Embryonic facial prominence (tissue), 1 donor: ENCODE data around the gene CCDC30.
"Not testable (repeated sequence)": the region's sequence is repeated elsewhere in the genome, so short reads cannot be mapped to it uniquely, and the experiment has no call there.

ENCODE experiments used
- DNase-seq: peaks from one replicate; pipeline ENCODE4 v3.0.0-alpha.2; 2016; ENCODE audit errors: extremely low spot score

The CCDC30 gene

DNA sequence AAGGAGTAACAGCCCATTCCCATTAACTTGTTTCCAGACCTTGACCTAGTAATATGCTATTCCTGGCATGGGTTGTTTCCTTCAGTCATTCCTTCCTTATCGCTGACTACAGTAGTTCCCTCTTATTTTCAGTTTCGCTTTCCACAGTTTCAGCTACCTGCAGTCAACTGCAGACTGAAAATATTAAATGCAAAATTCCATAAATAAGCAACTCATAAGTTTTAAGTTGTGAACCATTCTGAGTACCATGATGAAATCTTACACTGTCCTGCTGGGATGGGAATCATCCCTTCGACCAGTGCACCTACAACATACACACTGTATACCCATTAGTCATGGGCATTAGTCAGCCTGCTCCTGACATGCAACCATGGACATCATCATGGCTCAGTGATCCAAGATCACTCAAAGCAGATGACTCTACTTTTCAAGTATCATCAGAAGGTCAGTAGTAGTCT, 66.7 kb downstream of the CCDC30 start:
- no peak for DNase-seq

DNA sequence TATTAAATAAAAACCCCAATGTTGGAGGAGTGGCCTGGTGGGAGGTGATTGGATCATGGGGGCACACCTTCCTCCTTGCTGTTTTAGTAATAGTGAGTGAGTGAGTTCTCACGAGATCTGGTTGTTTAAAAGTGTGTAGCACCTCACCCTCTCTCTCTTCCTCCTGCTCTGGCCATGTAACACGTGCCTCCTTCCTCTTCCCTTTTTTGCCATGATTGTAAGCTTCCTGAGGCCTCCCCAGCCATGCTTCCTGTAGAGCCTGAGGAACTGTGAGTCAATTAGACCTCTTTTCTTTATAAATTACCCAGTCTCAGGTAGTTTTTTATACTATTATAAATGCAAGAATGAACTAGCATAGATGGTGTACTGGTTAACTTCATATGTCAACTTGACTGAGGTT, 68.0 kb downstream of the CCDC30 start:
- no peak for DNase-seq

DNA sequence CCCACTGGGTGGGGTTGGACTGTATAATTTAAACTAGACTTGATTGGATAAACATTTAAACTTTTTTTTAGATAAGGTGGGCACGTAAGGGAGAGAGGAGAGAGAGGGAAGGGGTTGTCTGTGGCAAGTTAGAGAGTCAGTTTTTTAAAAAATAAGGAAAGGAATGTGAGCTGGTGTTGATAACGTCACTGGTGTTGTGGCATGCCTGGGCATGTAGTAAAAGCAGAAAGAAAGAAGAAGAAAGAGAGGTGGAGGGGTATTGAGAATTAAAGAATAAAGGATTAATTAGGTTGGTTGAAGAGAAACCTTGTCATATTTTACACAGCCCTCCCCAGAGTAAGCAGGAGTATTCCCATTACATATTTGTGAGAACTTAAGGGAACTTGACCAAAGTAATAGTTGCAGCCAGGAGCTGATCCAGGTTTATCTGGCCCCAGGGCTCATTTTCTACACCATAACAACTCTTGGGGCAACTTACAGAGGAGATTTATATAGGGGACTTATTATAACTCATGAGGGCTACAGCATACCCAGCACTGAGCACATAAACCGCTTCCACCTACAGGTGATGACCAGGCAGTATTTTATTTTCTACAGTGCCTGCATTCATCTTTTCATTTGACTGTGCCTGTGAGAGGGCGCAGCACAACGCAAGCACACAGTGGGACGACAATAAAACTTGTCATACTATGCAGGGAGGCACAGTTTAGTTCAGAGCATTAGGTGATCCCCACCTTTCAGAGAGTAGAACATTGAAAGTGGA, 70.2 kb downstream of the CCDC30 start:
- DNase-seq, result no peak

DNA sequence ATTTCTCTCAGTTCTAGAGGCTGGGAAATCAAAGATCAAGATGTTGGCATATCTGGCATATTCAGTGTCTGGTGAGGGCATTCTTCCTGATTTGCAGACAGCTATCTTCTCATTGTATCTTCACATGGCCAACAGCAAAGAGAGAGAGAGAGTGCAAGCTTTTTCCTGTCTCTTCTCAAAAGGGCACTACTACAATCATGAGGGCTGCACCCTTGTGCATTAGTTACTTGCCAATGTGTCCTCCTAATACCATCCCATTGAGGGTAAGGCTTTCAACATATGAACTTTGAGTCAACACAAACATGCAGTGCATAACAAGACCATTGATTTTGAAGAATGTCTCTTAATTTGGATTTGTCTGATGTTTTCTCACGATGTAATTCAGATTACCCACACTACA, 78.0 kb downstream of the CCDC30 start:
- no peak for DNase-seq

DNA sequence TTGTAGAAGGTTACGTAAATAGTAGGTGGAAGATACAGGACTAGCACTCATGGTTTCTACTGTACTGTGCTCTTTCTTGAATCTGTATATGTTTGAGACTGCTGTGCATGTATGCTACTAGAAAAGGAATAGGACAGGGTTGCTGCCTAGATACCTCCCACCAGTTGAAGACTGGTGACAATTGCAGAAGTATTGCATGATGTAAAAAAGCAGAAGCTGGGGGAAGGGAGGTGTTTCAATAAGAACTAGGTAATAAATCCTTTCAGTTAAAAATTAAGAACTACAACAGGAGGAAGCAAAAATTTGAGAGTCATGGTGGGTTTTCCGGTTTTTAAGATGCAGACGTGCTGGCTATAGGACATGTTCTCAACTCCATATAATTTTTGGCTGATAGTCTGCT, 88.1 kb downstream of the CCDC30 start:
- DNase-seq, result no peak

DNA sequence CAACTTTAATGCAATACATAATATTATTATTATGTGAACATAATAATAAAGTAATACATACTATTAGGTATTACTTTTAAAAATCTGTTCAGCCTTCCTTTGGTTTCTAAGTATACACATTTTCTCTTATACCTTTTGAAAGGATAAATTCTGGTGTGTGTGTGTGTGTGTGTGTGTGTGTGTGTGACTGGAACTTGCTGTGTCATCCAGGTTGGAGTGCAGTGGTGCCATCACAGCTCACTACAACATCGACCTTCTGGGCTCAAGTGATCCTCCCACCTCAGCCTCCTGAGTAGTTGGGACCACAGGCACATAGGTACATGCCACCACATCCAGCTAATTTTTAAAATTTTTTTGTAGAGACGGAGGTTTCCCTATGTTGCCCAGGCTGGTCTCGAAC, 88.5 kb downstream of the CCDC30 start:
- no peak for DNase-seq

DNA sequence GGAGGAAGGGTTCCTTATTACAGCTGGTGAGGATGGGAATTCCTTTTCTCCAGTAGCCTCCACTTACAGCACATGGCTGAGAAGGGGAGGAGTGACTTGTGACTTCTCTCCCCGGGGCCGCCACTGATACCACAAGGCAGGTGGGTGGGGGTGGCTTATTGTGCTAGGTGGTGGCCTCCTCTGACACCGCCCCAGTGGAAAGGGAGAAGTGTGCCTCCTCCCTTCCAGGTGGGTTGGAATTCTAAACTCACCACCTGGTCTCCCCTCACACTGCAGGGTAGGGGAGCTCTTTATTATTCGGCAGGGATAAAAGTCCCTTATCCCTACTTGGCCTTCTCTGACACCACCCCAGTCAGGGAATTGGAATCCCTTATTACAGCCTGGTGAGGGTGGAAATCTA, 89.5 kb downstream of the CCDC30 start:
- DNase-seq, result no peak

DNA sequence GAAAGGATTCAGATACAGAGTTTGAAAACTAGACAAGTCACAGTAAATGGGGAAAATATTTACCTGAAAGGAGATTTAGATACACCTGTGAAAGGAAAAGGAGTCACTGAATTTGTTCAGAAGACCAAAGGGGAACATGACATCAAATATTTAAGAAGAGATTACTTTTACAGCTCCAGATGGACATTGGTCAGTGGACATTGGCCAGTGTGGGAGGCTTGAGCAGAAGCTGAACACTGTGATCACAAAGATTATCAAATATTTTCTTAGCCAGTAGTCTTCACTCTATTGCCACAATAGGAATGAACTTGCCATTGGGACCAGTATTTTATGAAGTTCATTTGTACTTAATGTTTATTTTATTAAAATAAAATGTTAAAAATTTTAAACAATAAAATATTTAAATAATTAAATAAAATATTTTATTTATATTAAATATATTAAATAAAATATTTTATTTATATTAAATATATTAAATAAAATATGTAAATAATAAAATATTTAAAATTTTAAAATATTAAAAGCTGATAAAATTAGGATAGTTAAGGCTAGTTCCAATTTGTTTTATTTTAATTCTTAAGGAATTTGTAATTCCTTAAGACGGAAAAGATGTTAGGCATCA, 94.3 kb downstream of the CCDC30 start:
- no peak for DNase-seq

DNA sequence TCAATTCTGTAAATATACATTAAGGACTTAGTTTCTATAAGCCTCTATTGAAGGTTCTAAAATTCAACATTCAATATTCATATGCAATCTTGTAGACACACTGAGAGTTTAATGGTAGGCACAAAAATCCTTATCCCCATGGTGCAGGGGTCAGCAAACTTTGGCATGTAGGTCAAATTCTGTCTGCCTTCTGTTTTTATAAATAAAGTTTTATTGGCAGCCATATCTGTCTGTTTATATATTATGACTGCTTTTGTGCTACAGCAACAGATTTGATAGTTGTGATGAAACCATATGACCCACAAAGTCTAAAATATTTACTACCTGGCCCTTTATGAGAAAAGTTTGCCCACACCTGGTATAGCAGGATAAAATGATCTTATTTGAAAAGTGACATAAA, 104.0 kb downstream of the CCDC30 start:
- DNase-seq, result no peak

DNA sequence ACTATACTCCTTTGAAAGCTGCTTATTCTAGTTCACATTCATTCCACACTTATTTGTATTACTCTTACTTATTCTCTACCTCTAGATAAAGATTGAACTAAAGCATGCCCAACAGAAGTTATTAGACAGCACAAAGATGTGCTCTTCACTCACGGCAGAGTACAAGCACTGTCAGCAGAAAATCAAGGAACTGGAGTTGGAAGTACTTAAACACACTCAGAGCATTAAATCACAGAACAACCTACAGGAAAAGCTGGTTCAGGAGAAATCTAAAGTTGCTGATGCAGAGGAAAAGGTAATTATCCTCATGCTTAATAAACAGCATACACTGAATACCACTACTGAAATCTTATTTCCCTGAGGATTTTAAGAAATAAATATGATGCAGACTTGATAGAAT, 113.8 kb downstream of the CCDC30 start:
- no peak for DNase-seq

DNA sequence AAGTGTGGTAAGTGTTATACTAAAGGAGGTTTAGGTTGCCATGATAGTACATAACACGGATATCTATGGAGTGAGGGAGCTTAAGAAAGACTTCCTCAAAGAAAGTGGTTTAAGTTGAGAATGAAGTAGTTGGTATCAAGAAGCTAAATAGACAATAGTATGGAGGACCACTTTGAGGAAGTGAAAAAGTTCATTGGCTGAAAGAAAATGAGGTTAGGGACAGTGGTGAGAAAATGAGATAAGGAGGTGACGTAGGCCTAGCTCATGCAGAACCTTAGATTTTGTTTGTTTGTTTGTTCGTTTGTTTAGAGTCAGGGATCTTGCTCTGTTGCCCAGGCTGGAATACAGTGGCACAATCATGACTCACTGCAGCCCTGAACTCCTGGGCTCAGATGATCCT, 122.9 kb downstream of the CCDC30 start:
- no peak for DNase-seq

DNA sequence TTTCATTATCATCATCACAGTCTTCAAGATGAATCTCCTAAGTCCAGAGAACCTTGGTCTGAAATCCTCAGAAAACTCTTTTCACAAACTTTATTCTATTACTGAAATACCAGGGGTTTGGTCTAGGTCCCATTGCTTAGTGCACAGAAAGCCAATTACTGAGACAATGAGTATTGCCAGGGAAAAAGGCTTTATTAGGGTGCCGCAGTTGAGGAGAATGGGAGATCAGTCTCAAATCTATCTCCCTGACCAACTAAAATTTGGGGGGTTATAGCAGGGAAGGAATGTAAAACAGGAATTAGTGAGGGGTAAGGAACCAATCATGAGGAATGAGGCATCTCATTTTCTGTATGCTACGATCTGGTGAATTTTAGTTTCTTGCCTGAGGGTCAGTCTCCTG, 124.7 kb downstream of the CCDC30 start:
- no peak for DNase-seq

DNA sequence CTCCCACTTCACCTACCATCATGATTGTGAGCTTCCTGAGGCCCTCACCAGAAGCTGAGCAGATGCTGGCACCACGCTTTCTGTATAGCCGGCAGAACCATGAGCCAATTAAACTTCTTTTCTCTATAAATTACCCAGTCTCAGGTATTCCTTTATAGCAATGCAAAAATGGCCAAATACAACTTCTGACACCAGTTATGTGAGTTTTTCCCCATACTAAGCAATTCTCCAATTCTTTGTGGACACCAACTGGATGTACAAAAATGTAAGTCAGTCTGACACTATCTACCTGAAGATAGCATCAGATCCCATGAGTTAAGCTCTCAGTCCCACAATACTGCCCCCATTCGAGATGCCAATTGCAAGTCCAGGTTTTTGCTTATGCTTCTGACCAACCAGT, 129.7 kb downstream of the CCDC30 start:
- no peak for DNase-seq

DNA sequence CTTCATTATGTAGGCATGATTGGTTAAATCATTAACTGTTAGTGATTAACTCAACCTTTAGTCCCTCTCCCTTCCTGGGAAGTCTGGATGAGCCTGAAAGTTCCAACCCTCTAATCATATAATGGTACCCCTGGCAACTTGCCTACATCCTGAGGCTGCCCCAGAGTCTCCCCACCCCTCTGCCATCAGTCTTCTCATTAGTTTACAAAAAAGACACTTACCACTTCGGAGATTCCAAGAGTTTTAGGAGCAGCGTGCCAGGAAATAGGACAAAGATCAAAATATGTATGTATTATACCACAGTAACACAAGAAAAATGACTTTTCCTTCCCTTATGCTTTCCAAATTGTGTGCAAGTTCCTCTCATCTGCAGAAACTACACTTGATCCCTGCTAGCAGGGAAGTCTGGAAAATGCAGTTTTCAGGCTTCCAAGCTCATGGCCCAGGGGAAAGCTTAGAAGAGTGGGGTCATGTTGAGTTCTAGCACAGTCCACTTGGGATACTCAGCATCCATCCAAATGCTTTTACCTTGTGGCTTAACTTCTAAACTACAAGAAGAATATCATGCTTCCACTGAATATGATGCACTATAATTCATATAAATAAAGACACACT, 130.5 kb downstream of the CCDC30 start:
- no peak for DNase-seq

DNA sequence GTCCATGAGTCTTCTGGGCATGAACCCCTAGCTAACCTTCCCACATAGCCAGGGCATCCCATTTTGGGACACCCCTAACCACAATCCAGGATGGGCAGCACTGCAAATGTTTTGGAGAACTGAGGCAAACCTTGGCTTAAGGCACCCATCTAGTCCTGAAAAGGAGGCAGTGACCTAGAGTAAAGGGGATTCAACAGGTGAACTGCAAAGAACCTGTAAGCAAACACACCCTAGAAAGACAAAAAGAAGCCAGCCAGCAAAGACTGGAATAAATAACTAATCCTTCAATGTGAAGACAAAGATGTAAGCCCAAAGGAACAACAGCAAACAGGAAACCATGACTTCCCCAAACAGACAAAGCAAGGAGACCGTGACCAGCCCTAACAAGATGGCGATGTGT, 138.4 kb downstream of the CCDC30 start:
- no peak for DNase-seq

DNA sequence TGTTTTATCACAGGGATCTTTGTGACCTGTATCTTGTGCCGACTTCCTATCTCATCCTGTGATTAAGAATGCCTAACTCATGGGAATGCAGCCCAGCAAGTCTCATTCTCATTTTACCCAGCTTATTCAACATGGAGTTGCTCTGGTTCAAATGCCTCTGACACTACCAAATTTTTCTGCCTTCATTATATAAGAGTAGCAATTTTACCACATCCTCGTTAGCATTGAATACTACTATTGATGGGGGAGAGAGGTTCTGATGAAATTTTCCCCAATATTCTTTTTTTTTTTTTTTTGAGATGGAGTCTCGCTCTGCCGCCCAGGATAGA, 150.7 kb downstream of the CCDC30 start:
- no peak for DNase-seq

DNA sequence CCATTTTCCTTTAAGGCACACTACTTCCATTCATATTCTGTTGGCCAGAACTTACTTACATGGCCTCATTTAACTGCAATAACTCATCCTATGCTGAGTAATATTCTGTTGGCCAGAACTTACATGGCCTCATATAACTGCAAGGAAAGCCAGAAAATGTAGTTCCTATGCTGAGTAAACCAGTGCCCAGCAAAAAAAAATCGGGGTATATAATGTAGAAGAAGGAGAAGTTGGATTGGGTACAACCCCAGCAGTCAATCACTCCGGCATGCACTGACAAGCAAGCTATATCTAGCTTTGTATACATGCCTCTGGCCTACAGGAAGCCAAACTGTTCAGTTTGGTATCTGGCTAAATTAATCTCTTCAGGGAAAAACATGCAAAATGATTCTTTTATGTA, 155.8 kb downstream of the CCDC30 start:
- no peak for DNase-seq

DNA sequence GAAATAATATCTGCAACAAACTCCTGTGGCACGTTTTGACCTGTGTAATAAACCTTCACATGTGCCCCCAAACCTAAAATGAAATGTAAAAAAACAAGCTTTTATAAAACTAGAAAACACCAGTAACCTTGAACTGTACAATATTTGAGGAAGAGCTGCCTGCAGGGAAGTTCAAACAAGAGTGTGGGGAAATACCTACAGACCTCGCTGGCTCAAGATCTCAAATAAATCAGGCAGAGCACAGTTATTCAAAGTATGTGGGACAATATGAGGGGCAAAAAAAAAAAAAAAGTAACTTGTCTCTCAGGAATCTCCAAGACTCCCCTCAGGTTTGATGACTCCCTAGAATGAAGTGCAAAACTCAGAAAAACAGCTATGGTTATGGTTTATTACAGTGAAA, 157.2 kb downstream of the CCDC30 start:
- DNase-seq, result no peak

DNA sequence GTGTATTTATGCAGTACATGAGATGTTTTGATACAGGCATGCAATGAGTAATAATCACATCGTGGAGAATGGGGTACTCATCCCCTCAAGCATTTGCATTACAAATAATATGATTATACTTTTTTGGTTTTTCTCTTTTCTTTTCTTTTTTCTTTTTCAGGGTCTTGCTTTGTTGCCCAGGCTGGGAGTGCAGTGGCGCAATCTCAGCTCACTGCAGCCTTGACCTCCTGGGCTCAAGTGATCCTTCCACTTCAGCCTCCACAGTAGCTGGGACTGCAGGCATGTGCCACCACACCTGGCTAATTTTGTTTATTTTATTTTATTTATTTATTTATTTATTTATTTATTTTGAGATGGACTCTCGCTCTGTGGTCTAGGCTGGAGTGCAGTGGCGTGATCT, 158.1 kb downstream of the CCDC30 start:
- DNase-seq, result not testable (repeated sequence)

DNA sequence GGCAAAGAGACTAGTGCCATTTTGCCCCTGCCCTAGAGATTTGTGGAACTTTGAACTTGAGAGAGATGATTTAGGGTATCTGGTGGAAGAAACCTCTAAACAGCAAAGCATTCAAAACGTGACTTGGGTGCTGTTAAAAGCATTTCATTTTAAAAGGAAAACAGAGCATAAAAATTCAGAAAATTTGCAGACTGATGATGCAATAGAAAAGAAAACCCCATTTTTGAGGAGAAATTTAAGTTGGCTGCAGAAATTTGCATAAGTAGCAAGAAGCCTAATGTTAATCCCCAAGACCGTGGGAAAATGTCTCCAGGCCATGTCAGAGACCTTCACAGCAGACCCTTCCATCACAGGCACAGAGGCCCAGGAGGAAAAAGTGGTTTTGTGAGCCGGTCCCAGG, 164.1 kb downstream of the CCDC30 start:
- not testable (repeated sequence) for DNase-seq

DNA sequence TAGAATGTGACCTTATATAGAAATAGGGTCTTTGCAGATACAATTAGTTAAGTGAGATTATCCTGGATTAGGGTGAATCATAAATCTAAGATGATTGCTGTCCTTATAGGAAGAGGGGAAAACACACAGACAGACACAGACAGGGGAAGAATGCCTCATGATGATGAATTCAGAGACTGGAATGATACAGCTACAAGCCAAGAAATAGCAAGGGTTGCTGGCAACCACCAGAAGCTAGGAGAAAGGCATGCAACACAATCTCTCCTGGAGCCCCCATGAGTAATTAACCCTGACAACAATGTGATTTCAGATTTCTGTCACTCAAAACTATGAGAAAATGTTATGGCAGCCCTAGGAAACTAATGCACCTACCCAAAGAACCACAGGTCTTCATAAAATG, 176.0 kb downstream of the CCDC30 start:
- DNase-seq, result no peak

DNA sequence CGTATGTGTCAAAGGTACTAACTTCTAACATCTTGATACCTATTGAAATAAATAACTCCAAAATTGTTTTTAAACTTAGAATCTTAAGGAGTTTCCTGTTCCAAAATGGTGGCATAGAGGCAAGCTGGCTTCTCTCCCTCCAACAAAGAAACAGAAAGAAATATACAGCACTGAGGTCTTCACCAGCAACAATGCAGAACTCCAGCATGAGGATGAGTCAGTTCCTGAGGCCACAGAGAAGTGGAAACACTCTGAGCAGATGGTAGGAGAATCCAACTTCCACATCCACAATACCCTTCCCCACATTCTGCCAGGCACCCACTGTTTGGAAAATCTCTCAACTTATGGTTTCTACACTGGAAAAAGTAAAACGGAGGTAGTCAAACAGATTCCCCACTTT, 183.0 kb downstream of the CCDC30 start:
- no peak for DNase-seq

DNA sequence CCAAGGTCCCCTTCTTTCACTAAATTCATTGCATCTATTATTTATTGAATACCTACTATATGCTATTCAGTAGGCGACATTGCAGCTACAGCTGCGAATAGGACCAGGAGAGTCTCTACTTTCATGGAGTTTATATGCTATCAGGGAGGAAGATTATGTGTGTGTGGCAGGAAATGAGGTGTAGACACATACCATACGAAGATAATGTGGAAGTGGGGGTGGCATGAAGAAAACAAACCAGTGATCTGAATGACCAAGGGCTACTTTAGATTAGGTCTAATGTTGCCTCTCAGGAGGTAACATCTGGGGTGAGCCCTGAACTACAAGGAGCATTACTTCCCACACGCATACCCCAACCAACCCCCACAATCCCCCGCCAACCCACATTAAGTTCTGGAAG, 194.1 kb downstream of the CCDC30 start:
- no peak for DNase-seq
